ENCODE data around the gene PECR. TPM values are rescaled to one million over a fixed set of nuclear protein-coding genes. Genes with fewer than 3 reads are reported as not detected.
A peak's percentile ranks its signal among the peaks of the same experiment; 100 is the strongest.

Gene PECR
- total RNA-seq, 3 donors from 2014 or later: 6.3 to 62.7 (median 10.2) TPM

GRCh38 chr2:216044883-216045486 lies 36.6 kb downstream of the PECR start:
- H3K9me3 ChIP-seq: no peaks in the 10 kb centered on the region
- H3K4me3 ChIP-seq: no peak overlapping the region
- no peaks in the 10 kb centered on the region for H3K36me3 ChIP-seq
- H3K27me3 ChIP-seq: no peaks in the 10 kb centered on the region
- TF ChIP-seq CTCF (IDR thresholded peaks at IDR 0.05) (no peak), POLR2AphosphoS5 (IDR thresholded peaks at IDR 0.05) (no peak), POLR2A (IDR thresholded peaks at IDR 0.05) (no peak)
- intact Hi-C loops (cut with DNase I; ENCODE audit: low total_unique reads): no loop called here
- DNase-seq (ENCODE audit: low spot score in 2 of 2): no peak
- no peaks in the 10 kb centered on the region for H3K4me1 ChIP-seq
- H3K27ac ChIP-seq: no peak overlapping the region

GRCh38 chr2:216043949-216044348 lies 37.7 kb downstream of the PECR start:
- Histone ChIP-seq H3K27me3 (no peaks in the 10 kb centered on the region), H3K36me3 (no peaks in the 10 kb centered on the region), H3K9me3 (no peaks in the 10 kb centered on the region), H3K4me1 (no peaks in the 10 kb centered on the region), H3K4me3 (no peak overlapping the region), H3K27ac (no peak overlapping the region)
- no peak for DNase-seq (ENCODE audit: low spot score in 2 of 2)
- intact Hi-C loops (cut with DNase I; ENCODE audit: low total_unique reads): no loop called here
- TF ChIP-seq POLR2AphosphoS5 (IDR thresholded peaks at IDR 0.05) (no peak), POLR2A (IDR thresholded peaks at IDR 0.05) (no peak), CTCF (IDR thresholded peaks at IDR 0.05) (no peak)

DNA sequence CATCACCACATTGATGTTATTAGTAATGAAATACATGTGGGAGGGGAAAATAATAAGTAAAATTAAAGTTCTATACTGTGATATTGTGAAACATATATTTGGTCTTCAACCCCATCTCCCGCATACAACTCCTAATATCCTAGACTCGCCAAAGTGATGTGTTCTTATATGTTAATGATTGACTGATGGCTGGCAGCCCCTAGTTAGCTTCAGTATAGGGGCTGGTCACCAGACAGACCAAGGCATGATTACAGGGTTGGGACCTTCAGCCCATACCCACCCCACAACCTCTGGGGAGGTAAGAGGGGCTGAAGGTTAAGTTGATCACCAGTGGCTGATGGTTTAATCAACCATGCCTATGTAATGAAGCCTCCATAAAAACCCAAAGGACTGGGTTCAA lies 40.2 kb downstream of the PECR start:
- DNase-seq (ENCODE audit: low spot score in 2 of 2): no peak
- no peaks in the 10 kb centered on the region for H3K27me3 ChIP-seq
- H3K36me3 ChIP-seq: no peaks in the 10 kb centered on the region
- H3K27ac ChIP-seq: no peak overlapping the region
- H3K9me3 ChIP-seq: no peaks in the 10 kb centered on the region
- no peak for TF ChIP-seq CTCF (IDR thresholded peaks at IDR 0.05)
- no peak for TF ChIP-seq POLR2A (IDR thresholded peaks at IDR 0.05)
- no peak for TF ChIP-seq POLR2AphosphoS5 (IDR thresholded peaks at IDR 0.05)
- intact Hi-C loops (cut with DNase I; ENCODE audit: low total_unique reads): no loop called here
- H3K4me1 ChIP-seq: no peaks in the 10 kb centered on the region
- no peak overlapping the region for H3K4me3 ChIP-seq

GRCh38 chr2:216039918-216040317 lies 41.7 kb downstream of the PECR start:
- Histone ChIP-seq H3K27ac (no peak overlapping the region), H3K4me3 (no peak overlapping the region), H3K9me3 (no peaks in the 10 kb centered on the region), H3K27me3 (no peaks in the 10 kb centered on the region), H3K4me1 (no peaks in the 10 kb centered on the region), H3K36me3 (no peaks in the 10 kb centered on the region)
- TF ChIP-seq CTCF (IDR thresholded peaks at IDR 0.05): no peak
- no peak for TF ChIP-seq POLR2AphosphoS5 (IDR thresholded peaks at IDR 0.05)
- no peak for TF ChIP-seq POLR2A (IDR thresholded peaks at IDR 0.05)
- DNase-seq (ENCODE audit: low spot score in 2 of 2): no peak
- intact Hi-C loops (cut with DNase I; ENCODE audit: low total_unique reads): no loop called here

- no peaks in the 10 kb centered on the region for H3K36me3 ChIP-seq
- peak; percentile 43 to 68 for DNase-seq (ENCODE audit: low spot score in 2 of 2)
- TF ChIP-seq CTCF (IDR thresholded peaks at IDR 0.05) (peak; percentile 51 to 75 (median 56)), POLR2AphosphoS5 (IDR thresholded peaks at IDR 0.05) (no peak)
- H3K27me3 ChIP-seq: no peaks in the 10 kb centered on the region
- no peak overlapping the region for H3K27ac ChIP-seq
- H3K9me3 ChIP-seq: no peaks in the 10 kb centered on the region
- H3K4me3 ChIP-seq: no peak overlapping the region
- no peaks in the 10 kb centered on the region for H3K4me1 ChIP-seq
- intact Hi-C loops (cut with DNase I; ENCODE audit: low total_unique reads): no loop called here
Measured at GRCh38 chr2:216034065-216034464, 47.5 kb downstream of the PECR start.

Data from breast epithelium (tissue), 4 donors.